ENCODE results near the gene TIFAB. TPM values are rescaled to one million over a fixed set of nuclear protein-coding genes. Genes with fewer than 3 reads are reported as not detected.

The TIFAB gene
- polyA plus RNA-seq, 2 of the 4 experiments (the other 2 are of a cell fraction): not detected

GRCh38 chr5:135454946-135455345 lies 2.8 kb upstream of the TIFAB start:
- no peak for TF ChIP-seq CHD4 (IDR thresholded peaks at IDR 0.05; ENCODE audit: borderline replicate concordance)
- no peak for TF ChIP-seq HES2 (IDR thresholded peaks at IDR 0.05)
- no peak for TF ChIP-seq MAX (IDR thresholded peaks at IDR 0.05)
- no peak for TF ChIP-seq REST (IDR thresholded peaks at IDR 0.05)
- no peak for TF ChIP-seq BHLHE40 (IDR thresholded peaks at IDR 0.05; ENCODE audit: low read depth, low read length)
- no peak for TF ChIP-seq TP53 (CRISPR knock-in tag; IDR thresholded peaks at IDR 0.05)
- TF ChIP-seq EHMT2 (IDR thresholded peaks at IDR 0.05; ENCODE audit: low read depth): no peak
- no peak for TF ChIP-seq TFCP2L1 (CRISPR knock-in tag; IDR thresholded peaks at IDR 0.05)
- TF ChIP-seq HMGXB4 (CRISPR knock-in tag; IDR thresholded peaks at IDR 0.05; ENCODE audit: borderline replicate concordance): no peak
- no peak for TF ChIP-seq EHF (CRISPR knock-in tag; IDR thresholded peaks at IDR 0.05)
- TF ChIP-seq USF2 (IDR thresholded peaks at IDR 0.05): no peak
- TF ChIP-seq CTCF (IDR thresholded peaks at IDR 0.05): no peak
- TF ChIP-seq NPAS2 (CRISPR knock-in tag; IDR thresholded peaks at IDR 0.05; ENCODE audit: borderline replicate concordance): no peak
- no peak for TF ChIP-seq ZNF302 (CRISPR knock-in tag; IDR thresholded peaks at IDR 0.05)
- TF ChIP-seq E2F6 (IDR thresholded peaks at IDR 0.05; ENCODE audit: borderline replicate concordance, low read depth): no peak
- no peak for TF ChIP-seq SREBF2 (IDR thresholded peaks at IDR 0.05)
- no peak for TF ChIP-seq HOXB13 (CRISPR knock-in tag; IDR thresholded peaks at IDR 0.05; ENCODE audit: low read depth)
- TF ChIP-seq SMC3 (IDR thresholded peaks at IDR 0.05): no peak
- ChIA-PET POLR2A (no interaction called here), CTCF (interaction anchor here (1.1 to 37.5 kb wide), 7 partner anchors 8 to 376 kb away, joined by 3 to 1932 read pairs (median 5); partner anchors contain the start of gene DCANP1)
- Histone ChIP-seq H3K4me1 (peaks cover 10% of the 10 kb centered on the region; the same call in 2 of the 3 replicates), H3K9me3 (no peaks in the 10 kb centered on the region), H3K4me2 (no peak overlapping the region), H3K4me3 (no peak overlapping the region), H3K27ac (no peak overlapping the region)
- no peak for DNase-seq (ENCODE audit: low read depth in 1 of 2, low spot score in 1 of 2)
- FAIRE-seq: no peak
- WGBS (ENCODE audit: missing lambda C conversion rate): 53% methylated on average over 3 of the region's 3 CpGs
- no peak for ATAC-seq
